Measurements from ENCODE around the gene KLK11.

The KLK11 gene

DNA sequence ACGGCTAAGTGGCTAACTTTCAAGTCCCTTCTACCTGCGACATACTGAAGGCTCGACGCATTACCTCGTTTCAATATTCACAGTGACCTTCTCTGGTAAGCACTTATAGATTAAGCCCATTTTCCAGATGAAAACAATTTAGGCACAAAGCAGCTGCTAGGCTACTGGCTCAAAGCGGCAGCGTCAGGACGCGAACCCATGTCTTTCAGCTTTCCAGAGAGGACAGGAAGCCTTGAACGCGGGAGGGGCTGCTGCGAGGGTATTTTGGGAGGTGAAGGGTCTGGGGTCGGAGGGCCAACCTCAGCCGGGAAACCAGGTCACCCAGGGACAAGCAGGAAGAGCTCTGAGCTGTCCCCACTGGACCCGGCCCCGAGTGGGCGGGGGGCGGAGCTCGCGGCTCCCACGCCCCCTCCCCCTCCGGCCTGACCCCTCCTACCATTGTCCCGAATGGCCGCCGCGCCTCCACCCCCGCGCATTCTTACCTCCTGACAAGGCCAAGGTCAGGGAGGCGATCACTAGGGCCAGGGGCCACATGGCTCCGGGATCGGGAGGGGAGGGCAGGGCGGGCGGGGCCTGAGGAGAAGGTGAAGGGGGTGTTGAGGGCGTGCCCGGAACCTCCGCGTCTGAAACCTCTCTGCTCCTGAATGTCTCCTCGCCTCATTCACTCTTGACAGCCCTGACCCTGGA is 38.3 kb upstream of the KLK11 start, which contains the start of gene KLK13:
KLK13 (minus strand) TSS at position 559 of the 687 bp plus-strand sequence; CDS start at position 534, 25 bp downstream.
- peak; percentile 25 for DNase-seq (ENCODE audit: low read depth)
- no peak within 1 kb of the TSS for H3K4me3 ChIP-seq (ENCODE audit: control insufficient read depth, low read depth, low read length)
- TF ChIP-seq, protein P1, sequence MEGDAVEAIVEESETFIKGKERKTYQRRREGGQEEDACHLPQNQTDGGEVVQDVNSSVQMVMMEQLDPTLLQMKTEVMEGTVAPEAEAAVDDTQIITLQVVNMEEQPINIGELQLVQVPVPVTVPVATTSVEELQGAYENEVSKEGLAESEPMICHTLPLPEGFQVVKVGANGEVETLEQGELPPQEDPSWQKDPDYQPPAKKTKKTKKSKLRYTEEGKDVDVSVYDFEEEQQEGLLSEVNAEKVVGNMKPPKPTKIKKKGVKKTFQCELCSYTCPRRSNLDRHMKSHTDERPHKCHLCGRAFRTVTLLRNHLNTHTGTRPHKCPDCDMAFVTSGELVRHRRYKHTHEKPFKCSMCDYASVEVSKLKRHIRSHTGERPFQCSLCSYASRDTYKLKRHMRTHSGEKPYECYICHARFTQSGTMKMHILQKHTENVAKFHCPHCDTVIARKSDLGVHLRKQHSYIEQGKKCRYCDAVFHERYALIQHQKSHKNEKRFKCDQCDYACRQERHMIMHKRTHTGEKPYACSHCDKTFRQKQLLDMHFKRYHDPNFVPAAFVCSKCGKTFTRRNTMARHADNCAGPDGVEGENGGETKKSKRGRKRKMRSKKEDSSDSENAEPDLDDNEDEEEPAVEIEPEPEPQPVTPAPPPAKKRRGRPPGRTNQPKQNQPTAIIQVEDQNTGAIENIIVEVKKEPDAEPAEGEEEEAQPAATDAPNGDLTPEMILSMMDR (conservative IDR thresholded peaks at IDR 0.05; ENCODE audit: control insufficient read depth, insufficient read depth, low read depth, low read length): no peak

DNA sequence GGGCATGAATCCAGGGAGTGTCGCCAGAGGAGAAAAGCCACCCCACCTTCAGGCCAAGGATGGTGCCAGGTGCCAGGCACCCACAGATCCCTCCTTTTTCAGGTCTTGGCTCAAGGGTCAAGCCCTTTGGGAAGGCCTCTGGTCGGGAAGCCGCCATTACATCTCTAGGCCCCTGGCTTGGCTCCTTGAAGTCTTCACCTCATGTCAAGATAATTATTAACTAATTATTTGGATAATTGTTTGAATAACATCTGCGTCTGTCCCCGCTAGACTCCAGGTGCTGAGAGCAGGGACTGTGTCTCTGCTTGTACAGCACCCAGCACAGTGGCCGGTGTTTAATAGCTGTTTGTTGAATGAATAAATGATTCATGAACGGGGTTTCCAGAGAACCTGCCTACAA is 37.2 kb upstream of the KLK11 start:
- no peak for DNase-seq (ENCODE audit: low read depth)
- TF ChIP-seq, protein P1 (conservative IDR thresholded peaks at IDR 0.05; ENCODE audit: control insufficient read depth, insufficient read depth, low read depth, low read length): no peak
- H3K4me3 ChIP-seq (ENCODE audit: control insufficient read depth, low read depth, low read length): no peak overlapping the region

DNA sequence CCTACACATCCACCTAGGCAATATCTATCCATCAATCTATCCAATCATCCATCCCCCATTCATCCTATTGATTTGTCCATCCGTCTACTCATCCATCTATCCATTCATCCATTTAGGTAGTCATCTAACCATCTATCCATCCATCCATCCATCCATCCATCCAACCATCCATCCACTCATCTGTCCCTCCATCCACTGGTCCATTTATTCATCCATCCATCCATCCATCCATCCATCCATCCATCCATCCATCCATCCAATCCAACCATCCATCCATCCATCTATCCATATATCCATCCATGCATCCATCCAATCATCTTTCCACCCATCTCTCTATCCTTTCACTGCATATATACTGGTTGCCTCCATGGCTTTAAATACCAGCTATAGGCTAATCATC is 34.6 kb upstream of the KLK11 start:
- TF ChIP-seq, protein P1 (conservative IDR thresholded peaks at IDR 0.05; ENCODE audit: control insufficient read depth, insufficient read depth, low read depth, low read length): no peak
- no peak overlapping the region for H3K4me3 ChIP-seq (ENCODE audit: control insufficient read depth, low read depth, low read length)
- DNase-seq (ENCODE audit: low read depth): no peak

DNA sequence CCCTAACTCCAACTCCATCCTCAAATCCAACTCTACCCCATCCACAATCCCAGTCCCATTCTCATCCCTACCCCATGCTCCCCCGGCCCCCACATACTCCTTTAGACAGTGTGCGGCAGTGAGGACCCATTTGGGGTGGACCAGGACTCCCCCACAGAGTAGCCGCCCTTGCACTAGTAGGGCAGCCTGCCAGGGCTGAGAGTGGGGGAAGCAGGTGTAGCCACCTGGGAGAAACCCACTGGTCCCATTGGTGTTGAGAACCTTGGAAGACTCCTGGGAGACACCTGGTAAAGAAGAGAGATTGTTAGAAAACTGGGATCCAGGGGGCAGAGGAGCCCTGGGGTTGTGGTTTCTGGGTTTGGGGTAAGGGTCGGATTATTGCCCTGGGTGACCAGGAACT is 33.9 kb upstream of the KLK11 start:
- no peak for DNase-seq (ENCODE audit: low read depth)
- no peak overlapping the region for H3K4me3 ChIP-seq (ENCODE audit: control insufficient read depth, low read depth, low read length)
- TF ChIP-seq, protein P1 (conservative IDR thresholded peaks at IDR 0.05; ENCODE audit: control insufficient read depth, insufficient read depth, low read depth, low read length): no peak

DNA sequence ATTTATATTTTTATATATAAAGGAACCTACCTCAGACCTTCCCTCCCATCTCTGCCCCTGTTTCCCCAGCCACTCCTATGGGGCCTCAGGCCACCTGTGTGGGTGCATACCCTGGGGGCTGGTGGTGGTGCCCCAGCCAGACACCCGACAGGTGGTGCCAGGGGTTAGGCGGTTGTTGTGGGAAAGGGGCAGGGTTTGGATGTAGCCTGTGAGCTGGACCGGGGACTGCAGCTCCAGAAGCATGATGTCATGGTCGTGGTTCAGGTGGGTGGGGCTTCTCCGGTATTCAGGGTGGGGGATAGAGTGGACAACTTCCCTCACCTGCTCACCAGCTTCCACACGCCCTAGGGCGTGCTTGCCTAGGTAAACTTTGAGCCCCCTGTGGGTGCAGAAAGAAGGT is 33.3 kb upstream of the KLK11 start:
- no peak overlapping the region for H3K4me3 ChIP-seq (ENCODE audit: control insufficient read depth, low read depth, low read length)
- TF ChIP-seq, protein P1 (conservative IDR thresholded peaks at IDR 0.05; ENCODE audit: control insufficient read depth, insufficient read depth, low read depth, low read length): no peak
- no peak for DNase-seq (ENCODE audit: low read depth)

DNA sequence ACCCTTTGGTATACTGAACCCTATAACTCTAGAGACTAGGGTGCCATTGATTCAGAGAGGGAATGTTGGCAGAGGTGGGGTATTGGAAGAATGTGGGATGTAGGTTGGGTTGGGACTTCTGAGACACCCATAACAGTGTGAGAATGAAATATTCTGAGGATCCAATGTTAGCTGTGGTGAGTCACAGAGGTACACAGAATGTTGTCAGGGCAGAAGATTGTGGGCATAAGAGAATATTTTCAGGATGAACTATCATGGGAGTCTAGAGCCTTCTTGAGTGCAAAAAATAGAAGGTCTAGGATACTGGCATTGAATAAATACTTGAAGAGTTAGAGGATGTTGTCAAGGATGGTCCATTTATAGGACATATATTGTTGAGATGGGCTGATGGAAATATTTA is 29.4 kb upstream of the KLK11 start:
- DNase-seq (ENCODE audit: low read depth): no peak

More for the DNA sequence above, 29.4 kb upstream of the KLK11 start:
- TF ChIP-seq, protein P1 (conservative IDR thresholded peaks at IDR 0.05; ENCODE audit: control insufficient read depth, insufficient read depth, low read depth, low read length): no peak
- no peak overlapping the region for H3K4me3 ChIP-seq (ENCODE audit: control insufficient read depth, low read depth, low read length)

Measured in fibroblast of mammary gland (primary cell).